Mesenchymal stem cell (in vitro differentiated cells and primary cell): ENCODE measurements around the gene SF3B2. TPM values are rescaled to one million over a fixed set of nuclear protein-coding genes. Genes with fewer than 3 reads are reported as not detected.

Source experiments
- DNase-seq: peaks from one replicate; pipeline ENCODE4 v3.0.0-alpha.2; 2013
- H2AFZ ChIP-seq: one replicate; pipeline ENCODE4 v1.6.1; 2013; ENCODE audit warnings: low read depth, mild to moderate bottlenecking, control low read depth, inconsistent platforms, low read length, moderate library complexity
- H2AK5ac ChIP-seq: 2 replicates; pipeline ENCODE4 v1.6.1; 2013; ENCODE audit warnings: low read length, moderate library complexity, mild to moderate bottlenecking, inconsistent platforms; ENCODE audit not compliant: severe bottlenecking
- H2BK120ac ChIP-seq: one replicate; pipeline ENCODE4 v1.6.1; 2013; ENCODE audit warnings: low read depth, mild to moderate bottlenecking, inconsistent platforms, low read length, moderate library complexity
- H2BK12ac ChIP-seq, 2 experiments: one replicate each; pipeline ENCODE4 v1.6.1; 2013; ENCODE audit warnings: inconsistent platforms in 2 of 2, low read length in 2 of 2, mild to moderate bottlenecking in 2 of 2, moderate library complexity in 2 of 2, control low read depth in 1 of 2
- H2BK15ac ChIP-seq: one replicate; pipeline ENCODE4 v1.6.1; 2013; ENCODE audit warnings: mild to moderate bottlenecking, low read depth, inconsistent platforms; ENCODE audit not compliant: poor library complexity, severe bottlenecking
- H2BK5ac ChIP-seq: 2 replicates; pipeline ENCODE4 v1.6.1; 2013; ENCODE audit warnings: low read depth, mild to moderate bottlenecking, low read length, control low read depth, inconsistent platforms; ENCODE audit not compliant: poor library complexity, severe bottlenecking
- H3K14ac ChIP-seq, 2 experiments: one replicate each; pipeline ENCODE4 v1.6.1; 2013; ENCODE audit warnings: inconsistent platforms in 2 of 2, low read length in 2 of 2, control low read depth in 1 of 2, mild to moderate bottlenecking in 1 of 2, moderate library complexity in 1 of 2
- H3K18ac ChIP-seq, 2 experiments: one replicate each; pipeline ENCODE4 v1.6.1; 2013; ENCODE audit warnings: inconsistent platforms in 2 of 2, low read length in 2 of 2, control low read depth in 1 of 2, low read depth in 1 of 2, mild to moderate bottlenecking in 1 of 2
- H3K23ac ChIP-seq, 2 experiments: one replicate each; pipeline ENCODE4 v1.6.1; 2013; ENCODE audit warnings: inconsistent platforms in 2 of 2, low read length in 2 of 2, mild to moderate bottlenecking in 2 of 2, moderate library complexity in 2 of 2, control low read depth in 1 of 2
- H3K27ac ChIP-seq: 2 replicates; pipeline ENCODE4 v1.5.1; 2013; ENCODE audit warnings: mild to moderate bottlenecking, moderate library complexity, low read length, control low read depth, inconsistent platforms; ENCODE audit not compliant: poor library complexity, severe bottlenecking
- H3K27me3 ChIP-seq, 2 experiments: 2 replicates each; pipeline versions ENCODE4 v1.6.1 to v1.7.0; 2013; ENCODE audit warnings: low read length in 2 of 2, mild to moderate bottlenecking in 2 of 2, moderate library complexity in 2 of 2, control low read depth in 1 of 2, inconsistent platforms in 1 of 2; ENCODE audit not compliant: control insufficient read depth in 1 of 2, insufficient read depth in 1 of 2
- H3K36me3 ChIP-seq, 2 experiments: 2 replicates each; pipeline versions ENCODE4 v1.6.1 to v1.7.0; 2013; ENCODE audit warnings: low read length in 2 of 2, control low read depth in 1 of 2, inconsistent platforms in 1 of 2, low read depth in 1 of 2, mild to moderate bottlenecking in 1 of 2; ENCODE audit not compliant: insufficient read depth in 2 of 2, control insufficient read depth in 1 of 2
- H3K4ac ChIP-seq, 2 experiments: one replicate each; pipeline ENCODE4 v1.6.1; 2013; ENCODE audit warnings: inconsistent platforms in 2 of 2, low read length in 2 of 2, mild to moderate bottlenecking in 2 of 2, moderate library complexity in 2 of 2, control low read depth in 1 of 2, low read depth in 1 of 2
- H3K4me1 ChIP-seq: 2 replicates; pipeline ENCODE4 v1.6.1; 2013; ENCODE audit warnings: low read depth, low read length, control low read depth; ENCODE audit not compliant: control insufficient read depth, insufficient read depth
- H3K4me2 ChIP-seq: 2 replicates; pipeline ENCODE4 v1.6.1; 2013; ENCODE audit warnings: low read length, mild to moderate bottlenecking, inconsistent platforms; ENCODE audit not compliant: poor library complexity, severe bottlenecking
- H3K4me3 ChIP-seq, 2 experiments: 2 replicates each; pipeline versions ENCODE4 v1.5.1 to v1.7.0; 2013; ENCODE audit warnings: low read length in 2 of 2, mild to moderate bottlenecking in 2 of 2, control low read depth in 1 of 2, low read depth in 1 of 2; ENCODE audit not compliant: insufficient read depth in 1 of 2
- H3K79me1 ChIP-seq: replicated peaks from 2 replicates; pipeline ENCODE4 v1.6.1; 2013; ENCODE audit warnings: mild to moderate bottlenecking, control low read depth, low read length, inconsistent platforms; ENCODE audit not compliant: poor library complexity, severe bottlenecking
- H3K9ac ChIP-seq: 2 replicates; pipeline ENCODE4 v1.7.0; 2013; ENCODE audit warnings: mild to moderate bottlenecking, low read length, moderate library complexity
- H3K9me3 ChIP-seq: 2 replicates; pipeline ENCODE4 v1.7.0; 2013; ENCODE audit warnings: mild to moderate bottlenecking, low read length; ENCODE audit not compliant: control insufficient read depth
- H4K8ac ChIP-seq: one replicate; pipeline ENCODE4 v1.6.1; 2013; ENCODE audit warnings: inconsistent platforms, mild to moderate bottlenecking, low read length, moderate library complexity
- H4K91ac ChIP-seq: one replicate; pipeline ENCODE4 v1.6.1; 2013; ENCODE audit warnings: mild to moderate bottlenecking, low read length, inconsistent platforms
- WGBS: methylation state at CpG from one replicate; pipeline ENCODE4 v1.1.7; 2013; ENCODE audit warnings: mixed read lengths; 5-methylcytosine and 5-hydroxymethylcytosine counted together
- polyA plus RNA-seq, 2 experiments: library from polyadenylated mRNA; stranded (reverse); fragments of 200-250 nt; gene quantifications; one replicate each; pipeline ENCODE4 v1.2.3, GENCODE V29; 2013

Gene SF3B2, protein sequence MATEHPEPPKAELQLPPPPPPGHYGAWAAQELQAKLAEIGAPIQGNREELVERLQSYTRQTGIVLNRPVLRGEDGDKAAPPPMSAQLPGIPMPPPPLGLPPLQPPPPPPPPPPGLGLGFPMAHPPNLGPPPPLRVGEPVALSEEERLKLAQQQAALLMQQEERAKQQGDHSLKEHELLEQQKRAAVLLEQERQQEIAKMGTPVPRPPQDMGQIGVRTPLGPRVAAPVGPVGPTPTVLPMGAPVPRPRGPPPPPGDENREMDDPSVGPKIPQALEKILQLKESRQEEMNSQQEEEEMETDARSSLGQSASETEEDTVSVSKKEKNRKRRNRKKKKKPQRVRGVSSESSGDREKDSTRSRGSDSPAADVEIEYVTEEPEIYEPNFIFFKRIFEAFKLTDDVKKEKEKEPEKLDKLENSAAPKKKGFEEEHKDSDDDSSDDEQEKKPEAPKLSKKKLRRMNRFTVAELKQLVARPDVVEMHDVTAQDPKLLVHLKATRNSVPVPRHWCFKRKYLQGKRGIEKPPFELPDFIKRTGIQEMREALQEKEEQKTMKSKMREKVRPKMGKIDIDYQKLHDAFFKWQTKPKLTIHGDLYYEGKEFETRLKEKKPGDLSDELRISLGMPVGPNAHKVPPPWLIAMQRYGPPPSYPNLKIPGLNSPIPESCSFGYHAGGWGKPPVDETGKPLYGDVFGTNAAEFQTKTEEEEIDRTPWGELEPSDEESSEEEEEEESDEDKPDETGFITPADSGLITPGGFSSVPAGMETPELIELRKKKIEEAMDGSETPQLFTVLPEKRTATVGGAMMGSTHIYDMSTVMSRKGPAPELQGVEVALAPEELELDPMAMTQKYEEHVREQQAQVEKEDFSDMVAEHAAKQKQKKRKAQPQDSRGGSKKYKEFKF
- 117 TPM for polyA plus RNA-seq (2013, experiment 1 of 2)
- 114 TPM for polyA plus RNA-seq (2013, experiment 2 of 2)

DNA sequence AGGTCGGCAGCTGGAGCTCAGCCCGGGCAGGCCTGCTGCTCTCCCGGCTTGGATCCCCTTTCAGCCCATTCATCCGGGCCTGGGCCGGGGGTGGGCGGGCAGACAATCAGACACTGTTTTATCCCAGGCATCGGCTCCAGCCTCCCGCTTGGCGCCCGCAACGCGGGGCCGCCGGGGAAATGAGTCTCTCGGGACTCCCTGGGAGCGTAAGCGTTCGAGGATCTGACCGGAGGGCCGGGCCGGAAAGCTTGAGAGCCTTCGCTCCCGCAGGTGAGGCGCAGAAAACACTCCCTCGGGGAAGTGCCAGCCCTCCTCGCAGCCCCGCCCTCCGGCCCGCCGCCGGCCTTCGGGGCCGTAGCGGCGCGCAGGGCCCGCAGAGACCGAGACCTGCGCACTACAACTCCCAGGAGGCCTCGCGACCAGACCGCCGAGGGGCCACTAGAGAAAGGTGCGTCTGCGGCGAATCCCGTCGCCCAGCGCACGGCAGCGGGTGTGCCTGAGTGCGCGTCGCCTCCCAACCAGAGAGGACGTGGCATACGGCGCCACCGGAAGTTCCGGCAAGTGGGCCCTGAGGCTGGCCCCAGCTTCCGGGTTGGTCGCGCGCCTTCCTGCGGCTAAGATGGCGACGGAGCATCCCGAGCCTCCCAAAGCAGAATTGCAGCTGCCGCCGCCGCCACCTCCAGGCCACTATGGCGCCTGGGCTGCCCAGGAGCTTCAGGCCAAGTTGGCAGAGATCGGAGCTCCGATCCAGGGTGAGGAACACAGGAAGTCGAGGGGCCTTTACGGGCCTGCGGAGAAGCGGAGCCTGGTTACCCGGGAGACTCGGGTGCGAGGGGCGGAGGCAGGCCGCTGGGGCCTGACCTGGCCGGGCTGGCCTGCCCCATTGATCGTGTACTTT, at the start of gene SF3B2:
Gene SF3B2, plus strand, starts transcription at position 599 of the 898 bp plus-strand sequence. Its CDS starts 21 bp downstream, at position 620.
- Histone ChIP-seq H3K4ac (peak within 1 kb of the TSS; percentile 90 to 96), H3K79me1 (peaks cover 10% of the 10 kb centered on the region), H2BK5ac (peak within 1 kb of the TSS; percentile 0), H2AK5ac (peak within 1 kb of the TSS; percentile 63), H3K18ac (peak within 1 kb of the TSS; percentile 82 to 86), H3K9me3 (no peaks in the 10 kb centered on the region), H4K8ac (peak within 1 kb of the TSS; percentile 97), H3K4me1 (peaks cover 42% of the 10 kb centered on the region), H2AFZ (peak within 1 kb of the TSS; percentile 83), H3K36me3 (peaks cover 15 to 26% of the 10 kb centered on the region in 2 experiments), H3K27me3 (peaks cover 4 to 27% of the 10 kb centered on the region in 2 experiments), H2BK15ac (no peak within 1 kb of the TSS), H2BK120ac (no peak within 1 kb of the TSS), H3K4me3 (peak within 1 kb of the TSS; percentile 84 to 94), H3K9ac (peak within 1 kb of the TSS; percentile 95), H3K27ac (peak within 1 kb of the TSS; percentile 85), H3K4me2 (peak within 1 kb of the TSS; percentile 74), H3K14ac (peak within 1 kb of the TSS in 1 of 2 experiments; percentile 72), H2BK12ac (peak within 1 kb of the TSS in 1 of 2 experiments; percentile 17), H3K23ac (peak within 1 kb of the TSS in 1 of 2 experiments; percentile 18), H4K91ac (peak within 1 kb of the TSS; percentile 84)
- under 1% methylated on average over 84 of the region's 84 CpGs for WGBS
- peak; percentile 98 for DNase-seq

DNA sequence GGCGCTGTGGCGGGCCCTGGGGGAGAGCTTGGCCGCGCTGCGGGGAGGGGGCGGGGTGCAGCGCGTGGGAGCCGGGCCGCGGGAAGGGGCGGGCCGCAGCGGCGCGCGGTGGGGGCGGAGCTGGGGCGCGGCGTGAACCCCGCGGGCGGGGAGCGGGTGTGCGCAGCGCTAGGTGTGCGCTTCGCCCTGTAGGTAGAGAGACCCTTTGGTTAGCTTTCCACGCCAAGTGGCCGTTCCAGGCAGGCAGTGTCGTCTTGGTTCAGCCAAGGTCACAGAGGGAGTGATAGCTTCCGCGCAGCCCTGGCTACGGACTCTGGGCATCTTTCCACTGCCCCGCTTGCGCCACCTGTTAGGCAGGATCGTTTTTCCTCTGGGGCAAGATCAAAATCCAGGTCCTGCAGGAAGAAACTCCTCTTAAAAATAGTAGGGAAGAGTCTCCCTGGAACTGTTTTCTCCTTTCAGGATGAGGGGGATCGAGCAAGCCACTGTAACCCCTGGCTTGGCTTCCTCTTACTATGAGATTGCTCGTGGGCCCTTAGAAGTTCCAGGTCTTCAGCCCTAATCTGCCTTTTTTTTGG, 49.4 kb upstream of the SF3B2 start:
- peak overlapping the region; percentile 80 to 93 for H3K18ac ChIP-seq
- peak overlapping the region; percentile 96 for H3K9ac ChIP-seq
- H2BK15ac ChIP-seq: peak overlapping the region; percentile 85
- peak overlapping the region; percentile 89 to 93 for H3K4me3 ChIP-seq
- peaks cover 10% of the 10 kb centered on the region for H3K4me1 ChIP-seq
- H3K9me3 ChIP-seq: no peaks in the 10 kb centered on the region
- H2BK12ac ChIP-seq: peak overlapping the region in 1 of 2 experiments; percentile 55
- peak overlapping the region; percentile 25 for H2BK120ac ChIP-seq
- peaks cover 49 to 50% of the 10 kb centered on the region in 2 experiments for H3K36me3 ChIP-seq
- peak overlapping the region in 1 of 2 experiments; percentile 94 for H3K14ac ChIP-seq
- H3K23ac ChIP-seq: no peak overlapping the region
- peak overlapping the region; percentile 95 for H4K8ac ChIP-seq
- peak overlapping the region; percentile 81 for H2AFZ ChIP-seq
- peak overlapping the region; percentile 81 for H4K91ac ChIP-seq
- no peaks in the 10 kb centered on the region for H3K27me3 ChIP-seq
- H2BK5ac ChIP-seq: no peak overlapping the region
- H3K79me1 ChIP-seq: peaks cover 26% of the 10 kb centered on the region
- peak; percentile 50 for DNase-seq
- H2AK5ac ChIP-seq: no peak overlapping the region
- peak overlapping the region; percentile 30 to 89 for H3K4ac ChIP-seq
- peak overlapping the region; percentile 83 for H3K27ac ChIP-seq
- 3% methylated on average over 22 of the region's 40 CpGs for WGBS
- H3K4me2 ChIP-seq: peak overlapping the region; percentile 72

DNA sequence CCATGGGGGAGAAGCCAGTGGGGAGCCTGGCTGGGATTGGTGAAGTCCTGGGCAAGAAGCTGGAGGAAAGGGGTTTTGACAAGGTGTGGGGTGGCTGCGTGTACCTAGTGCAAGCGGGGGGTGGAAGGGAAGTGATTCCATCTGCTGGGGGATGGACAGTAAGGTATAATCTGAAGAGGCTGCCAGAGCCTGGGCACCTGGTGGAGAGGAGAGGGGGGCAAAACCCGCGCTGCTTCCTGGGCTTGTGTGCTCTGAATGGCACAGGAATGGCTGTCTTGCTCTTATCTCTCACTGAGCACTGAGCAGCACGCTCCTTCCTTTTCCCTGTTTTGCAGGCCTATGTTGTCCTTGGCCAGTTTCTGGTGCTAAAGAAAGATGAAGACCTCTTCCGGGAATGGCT, 48.9 kb upstream of the SF3B2 start:
- Histone ChIP-seq H3K4me3 (peak overlapping the region in 1 of 2 experiments; percentile 89), H2AK5ac (no peak overlapping the region), H2AFZ (no peak overlapping the region), H3K27ac (no peak overlapping the region), H2BK15ac (peak overlapping the region; percentile 20), H2BK120ac (no peak overlapping the region), H4K91ac (no peak overlapping the region), H3K23ac (no peak overlapping the region), H3K27me3 (no peaks in the 10 kb centered on the region), H3K14ac (no peak overlapping the region), H3K4me2 (peak overlapping the region; percentile 72), H2BK12ac (no peak overlapping the region), H3K36me3 (peaks cover 43 to 45% of the 10 kb centered on the region in 2 experiments), H3K79me1 (peaks cover 21% of the 10 kb centered on the region), H2BK5ac (no peak overlapping the region), H3K9ac (peak overlapping the region; percentile 96), H3K9me3 (no peaks in the 10 kb centered on the region), H3K4ac (no peak overlapping the region), H4K8ac (no peak overlapping the region), H3K4me1 (peaks cover 10% of the 10 kb centered on the region), H3K18ac (no peak overlapping the region)
- 91% methylated on average over 6 of the region's 6 CpGs for WGBS
- no peak for DNase-seq
